HG03442 (cell line): ENCODE data around the gene SPDYC.

Source experiments
- ATAC-seq: cut with Tn5 transposase; IDR thresholded peaks from one replicate; pipeline ENCODE4 v1.9.1; 2021; ENCODE audit warnings: mild to moderate bottlenecking, moderate library complexity; ENCODE audit not compliant: unreplicated experiment

SPDYC gene

GRCh38 chr11:65205602-65205967, 35.6 kb downstream of the SPDYC start:
- ATAC-seq = no peak

GRCh38 chr11:65206441-65206841, 36.4 kb downstream of the SPDYC start:
- no peak for ATAC-seq

- ATAC-seq = no peak
These were observed 36.9 kb downstream of the SPDYC start for GRCh38 chr11:65206901-65207300.

GRCh38 chr11:65207918-65208784, 38.1 kb downstream of the SPDYC start:
- no peak for ATAC-seq

GRCh38 chr11:65208785-65209710, 39.0 kb downstream of the SPDYC start:
- ATAC-seq = no peak

- no peak for ATAC-seq
These were observed 39.8 kb downstream of the SPDYC start for GRCh38 chr11:65209711-65210360.

GRCh38 chr11:65210361-65210731, 40.3 kb downstream of the SPDYC start:
- no peak for ATAC-seq

GRCh38 chr11:65210748-65211147, 40.7 kb downstream of the SPDYC start:
- ATAC-seq = no peak

- ATAC-seq = no peak
These were observed 41.5 kb downstream of the SPDYC start for GRCh38 chr11:65211293-65212105.

- no peak for ATAC-seq
These were observed 42.3 kb downstream of the SPDYC start for GRCh38 chr11:65212226-65212801.

- ATAC-seq = no peak
These were observed 43.5 kb downstream of the SPDYC start for GRCh38 chr11:65213322-65214211.

- no peak for ATAC-seq
These were observed 44.3 kb downstream of the SPDYC start for GRCh38 chr11:65214212-65214845.

- ATAC-seq = no peak
These were observed 45.5 kb downstream of the SPDYC start for GRCh38 chr11:65215441-65216076.

GRCh38 chr11:65216830-65217229, 46.8 kb downstream of the SPDYC start:
- no peak for ATAC-seq

GRCh38 chr11:65217441-65218423, 47.7 kb downstream of the SPDYC start:
- ATAC-seq = no peak

GRCh38 chr11:65218446-65218845, 48.4 kb downstream of the SPDYC start:
- no peak for ATAC-seq

- ATAC-seq = no peak
These were observed 49.8 kb downstream of the SPDYC start for GRCh38 chr11:65219930-65220213.
